Endodermal cell (in vitro differentiated cells): ENCODE results near the gene PALLD. TPM values are rescaled to one million over a fixed set of nuclear protein-coding genes. Genes with fewer than 3 reads are reported as not detected.
"Not testable (repeated sequence)": the region's sequence is repeated elsewhere in the genome, so short reads cannot be mapped to it uniquely, and the experiment has no call there.

Source experiments
- DNase-seq: peaks from one replicate; pipeline ENCODE4 v3.0.0-alpha.2; 2017
- H3K27ac ChIP-seq: 2 replicates; pipeline ENCODE4 v1.5.1; 2013; ENCODE audit warnings: mild to moderate bottlenecking, low read depth, low read length, moderate library complexity
- H3K27me3 ChIP-seq: 2 replicates; pipeline ENCODE4 v1.6.1; 2013; ENCODE audit warnings: mild to moderate bottlenecking, low read length, moderate library complexity; ENCODE audit not compliant: insufficient read depth, control insufficient read depth, poor library complexity, severe bottlenecking
- H3K36me3 ChIP-seq: 2 replicates; pipeline ENCODE4 v1.7.0; 2013; ENCODE audit warnings: mild to moderate bottlenecking, low read length, moderate library complexity; ENCODE audit not compliant: control insufficient read depth, insufficient read depth
- H3K4me1 ChIP-seq: one replicate; pipeline ENCODE4 v1.7.0; 2013; ENCODE audit warnings: low read length; ENCODE audit not compliant: control insufficient read depth, insufficient read depth
- H3K4me3 ChIP-seq: 2 replicates; pipeline ENCODE4 v1.5.1; 2013; ENCODE audit warnings: mild to moderate bottlenecking, low read length, moderate library complexity
- H3K9ac ChIP-seq: 2 replicates; pipeline ENCODE4 v1.6.1; 2013; ENCODE audit warnings: mild to moderate bottlenecking, low read length, moderate library complexity; ENCODE audit not compliant: poor library complexity, severe bottlenecking; ENCODE audit errors: extremely low read depth
- H3K9me3 ChIP-seq: 2 replicates; pipeline ENCODE4 v1.6.1; 2013; ENCODE audit warnings: mild to moderate bottlenecking, low read length, moderate library complexity; ENCODE audit not compliant: control insufficient read depth
- H3K27ac Mint-ChIP-seq: 2 replicates; pipeline ENCODE4 v1.8.0; 2020; ENCODE audit warnings: mixed read lengths
- H3K27me3 Mint-ChIP-seq: 2 replicates; pipeline ENCODE4 v1.8.0; 2021; ENCODE audit warnings: mild to moderate bottlenecking, mixed read lengths; ENCODE audit not compliant: insufficient read depth
- H3K36me3 Mint-ChIP-seq: 2 replicates; pipeline ENCODE4 v1.8.0; 2020; ENCODE audit warnings: low read depth, mixed read lengths
- H3K4me1 Mint-ChIP-seq: 2 replicates; pipeline ENCODE4 v1.8.0; 2020; ENCODE audit warnings: mixed read lengths
- H3K4me3 Mint-ChIP-seq: 2 replicates; pipeline ENCODE4 v1.8.0; 2020; ENCODE audit warnings: mild to moderate bottlenecking, moderate library complexity, mixed read lengths
- H3K9me3 Mint-ChIP-seq: 2 replicates; pipeline ENCODE4 v1.8.0; 2020; ENCODE audit warnings: mild to moderate bottlenecking, mixed read lengths
- CTCF ChIP-seq: fragments of 200-600 bp; sonication (generic); conservative IDR thresholded peaks from 2 replicates; pipeline ENCODE4 v1.5.0; 2021; ENCODE audit warnings: antibody characterized with exemption, mild to moderate bottlenecking
- WGBS, 2 experiments: methylation state at CpG; one replicate each; pipeline versions ENCODE4 v1.1.5 to v1.1.7; 2013; ENCODE audit warnings: missing lambda C conversion rate in 2 of 2, mixed read lengths in 1 of 2; ENCODE audit not compliant: insufficient coverage in 1 of 2, insufficient read length in 1 of 2; 5-methylcytosine and 5-hydroxymethylcytosine counted together
- total RNA-seq, 2 donors: library from RNA; stranded (reverse); fragmentation: NEBNext Ultra II Directional in 1 of 2; extraction: Animal tissue kit (Norgen Biotek cat#: 25700) in 1 of 2; gene quantifications; 2 replicates in 1 of 2; 3 replicates in 1 of 2; pipeline ENCODE4 v1.2.1, GENCODE V29; 2021

PALLD gene
- total RNA-seq, 2 donors from 2014 or later: 51.8 to 86.7 TPM

- no peak for TF ChIP-seq CTCF
These were observed 200.0 kb downstream of the PALLD start for GRCh38 chr4:168696826-168697225.

DNA sequence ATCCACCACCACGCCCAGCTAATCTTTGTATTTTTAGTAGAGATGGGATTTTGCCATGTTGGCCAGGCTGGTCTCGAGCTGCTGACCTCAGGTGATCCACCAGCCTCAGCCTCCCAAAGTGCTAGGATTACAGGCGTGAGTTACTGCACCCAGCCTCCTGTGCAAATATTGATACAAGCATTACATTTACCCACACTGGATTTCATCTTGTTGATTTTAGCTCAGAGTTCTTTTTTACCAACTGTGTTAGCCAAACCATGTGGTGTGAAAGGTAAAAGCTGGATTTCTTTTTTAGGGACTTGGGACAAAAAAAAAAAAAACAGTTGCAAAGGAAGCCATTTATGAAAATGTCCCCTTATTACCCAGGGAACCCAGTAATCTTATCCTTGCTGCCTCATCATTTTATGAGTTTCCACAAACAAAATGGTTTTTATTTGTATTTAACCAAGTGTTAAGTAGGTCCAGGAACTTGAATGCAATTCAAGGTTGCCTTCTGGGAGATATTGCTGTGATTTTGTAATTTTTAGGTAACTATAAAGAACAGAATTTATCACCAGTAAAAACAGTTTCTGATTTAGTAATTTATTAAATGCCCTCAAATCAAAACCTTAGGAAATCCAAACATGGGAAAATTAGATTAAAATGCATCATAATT, 202.5 kb downstream of the PALLD start:
- no peaks in the 10 kb centered on the region for H3K4me1 ChIP-seq
- no peak overlapping the region for H3K4me3 Mint-ChIP-seq

More at GRCh38 chr4:168696826-168697225, 200.0 kb downstream of the PALLD start:
- no peaks in the 10 kb centered on the region for H3K36me3 Mint-ChIP-seq
- H3K27me3 Mint-ChIP-seq: no peaks in the 10 kb centered on the region
- WGBS, 2 experiments: 87 to 100% methylated on average over 2 to 4 of the region's 4 CpGs
- H3K9me3 Mint-ChIP-seq: no peaks in the 10 kb centered on the region
- H3K9ac ChIP-seq: no peak overlapping the region
- H3K27ac Mint-ChIP-seq: no peak overlapping the region
- H3K36me3 ChIP-seq: no peaks in the 10 kb centered on the region
- no peaks in the 10 kb centered on the region for H3K9me3 ChIP-seq
- H3K4me3 Mint-ChIP-seq: no peak overlapping the region
- H3K4me1 Mint-ChIP-seq: peaks cover under 1% of the 10 kb centered on the region
- no peak overlapping the region for H3K27ac ChIP-seq
- no peaks in the 10 kb centered on the region for H3K4me1 ChIP-seq
- no peak for DNase-seq
- no peaks in the 10 kb centered on the region for H3K27me3 ChIP-seq
- no peak overlapping the region for H3K4me3 ChIP-seq

DNA sequence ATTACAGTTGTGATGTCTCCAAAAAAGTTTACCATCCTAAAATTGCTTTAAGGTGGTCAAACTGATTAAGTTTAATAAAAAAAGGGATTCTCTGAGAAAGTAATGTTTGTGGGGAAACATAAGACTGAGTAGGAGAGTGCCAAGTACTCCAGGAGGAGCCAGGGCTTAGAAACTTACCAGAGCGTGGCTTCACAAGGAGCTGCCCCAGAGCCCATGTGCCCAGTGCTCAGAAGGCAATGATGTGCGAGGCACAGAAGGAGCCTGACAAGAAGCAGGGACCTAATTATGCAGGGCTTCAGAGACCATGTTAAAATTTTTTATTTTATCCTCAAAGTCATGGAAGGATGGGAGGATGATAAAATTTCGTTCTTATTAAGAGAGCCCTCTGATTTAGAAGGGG, 204.2 kb downstream of the PALLD start:
- TF ChIP-seq CTCF: no peak
- Histone ChIP-seq H3K27ac (no peak overlapping the region), H3K9me3 (no peaks in the 10 kb centered on the region), H3K27me3 (no peaks in the 10 kb centered on the region), H3K9ac (no peak overlapping the region), H3K36me3 (no peaks in the 10 kb centered on the region), H3K4me1 (no peaks in the 10 kb centered on the region), H3K4me3 (no peak overlapping the region)
- WGBS, 2 experiments: 92 to 100% methylated on average over 1 to 3 of the region's 3 CpGs
- no peaks in the 10 kb centered on the region for H3K36me3 Mint-ChIP-seq
- no peak overlapping the region for H3K4me3 Mint-ChIP-seq
- no peaks in the 10 kb centered on the region for H3K27me3 Mint-ChIP-seq
- no peaks in the 10 kb centered on the region for H3K4me1 Mint-ChIP-seq
- no peak overlapping the region for H3K27ac Mint-ChIP-seq
- peaks cover 1% of the 10 kb centered on the region for H3K9me3 Mint-ChIP-seq
- no peak for DNase-seq

More for the DNA sequence above, 202.5 kb downstream of the PALLD start:
- no peak overlapping the region for H3K9ac ChIP-seq
- H3K27me3 ChIP-seq: no peaks in the 10 kb centered on the region
- 93 to 100% methylated on average over 1 to 3 of the region's 3 CpGs for WGBS, 2 experiments
- no peak overlapping the region for H3K27ac Mint-ChIP-seq
- H3K36me3 ChIP-seq: no peaks in the 10 kb centered on the region
- no peak overlapping the region for H3K27ac ChIP-seq
- no peak for TF ChIP-seq CTCF
- H3K9me3 ChIP-seq: no peaks in the 10 kb centered on the region
- peaks cover 1% of the 10 kb centered on the region for H3K9me3 Mint-ChIP-seq
- DNase-seq: no peak
- no peaks in the 10 kb centered on the region for H3K36me3 Mint-ChIP-seq
- H3K4me3 ChIP-seq: no peak overlapping the region
- H3K27me3 Mint-ChIP-seq: no peaks in the 10 kb centered on the region
- no peaks in the 10 kb centered on the region for H3K4me1 Mint-ChIP-seq

GRCh38 chr4:168702581-168703087, 205.8 kb downstream of the PALLD start:
- WGBS, 2 experiments: 97 to 100% methylated on average over 2 of the region's 4 CpGs
- H3K9me3 Mint-ChIP-seq, H3K4me3 Mint-ChIP-seq, H3K4me1 Mint-ChIP-seq, H3K4me1 ChIP-seq, H3K27ac Mint-ChIP-seq, H3K36me3 Mint-ChIP-seq, H3K36me3 ChIP-seq, H3K4me3 ChIP-seq, H3K27me3 Mint-ChIP-seq, H3K9ac ChIP-seq, H3K27me3 ChIP-seq, H3K9me3 ChIP-seq, H3K27ac ChIP-seq, DNase-seq: not testable (repeated sequence)
